ENCODE results near the gene FAM237B. TPM values are rescaled to one million over a fixed set of nuclear protein-coding genes. Genes with fewer than 3 reads are reported as not detected.

Gene FAM237B
- polyA plus RNA-seq, 2 of the 4 experiments (the other 2 are of a cell fraction): not detected

DNA sequence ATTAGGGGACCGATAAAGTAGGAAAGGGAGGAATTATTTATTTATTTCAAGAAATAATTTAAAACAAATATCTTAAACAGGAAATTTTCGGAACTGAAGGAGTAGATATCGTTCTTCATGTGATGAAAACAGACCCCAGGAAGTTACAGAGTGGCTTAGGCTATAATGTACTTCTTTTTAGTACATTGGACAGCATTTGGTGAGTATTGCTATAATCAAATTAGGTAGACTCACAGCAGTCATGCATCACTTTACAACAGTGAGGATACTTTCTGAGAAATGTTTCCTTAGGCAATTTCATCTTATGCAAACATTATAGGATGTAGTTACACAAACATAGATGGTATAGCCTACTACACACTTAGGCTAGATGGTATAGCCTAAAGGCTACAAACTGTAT lies 33.0 kb downstream of the FAM237B start:
- ChIA-PET CTCF (no interaction called here), POLR2A (no interaction called here)
- TF ChIP-seq, protein P1, sequence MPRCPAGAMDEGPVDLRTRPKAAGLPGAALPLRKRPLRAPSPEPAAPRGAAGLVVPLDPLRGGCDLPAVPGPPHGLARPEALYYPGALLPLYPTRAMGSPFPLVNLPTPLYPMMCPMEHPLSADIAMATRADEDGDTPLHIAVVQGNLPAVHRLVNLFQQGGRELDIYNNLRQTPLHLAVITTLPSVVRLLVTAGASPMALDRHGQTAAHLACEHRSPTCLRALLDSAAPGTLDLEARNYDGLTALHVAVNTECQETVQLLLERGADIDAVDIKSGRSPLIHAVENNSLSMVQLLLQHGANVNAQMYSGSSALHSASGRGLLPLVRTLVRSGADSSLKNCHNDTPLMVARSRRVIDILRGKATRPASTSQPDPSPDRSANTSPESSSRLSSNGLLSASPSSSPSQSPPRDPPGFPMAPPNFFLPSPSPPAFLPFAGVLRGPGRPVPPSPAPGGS (IDR thresholded peaks at IDR 0.05): no peak
- TF ChIP-seq EP300 (IDR thresholded peaks at IDR 0.05): no peak
- TF ChIP-seq HDAC2 (IDR thresholded peaks at IDR 0.05): no peak
- TF ChIP-seq MYC (IDR thresholded peaks at IDR 0.05; ENCODE audit: borderline replicate concordance, low read length): no peak
- no peak for TF ChIP-seq ZNF302 (CRISPR knock-in tag; IDR thresholded peaks at IDR 0.05)
- no peak for TF ChIP-seq MAFK (IDR thresholded peaks at IDR 0.05; ENCODE audit: partially characterized antibody)
- TF ChIP-seq RFX5 (IDR thresholded peaks at IDR 0.05): no peak
- TF ChIP-seq HOXB13 (CRISPR knock-in tag; IDR thresholded peaks at IDR 0.05; ENCODE audit: low read depth): no peak
- no peak for TF ChIP-seq NR3C1 (IDR thresholded peaks at IDR 0.05)
- no peak for TF ChIP-seq GATA3 (IDR thresholded peaks at IDR 0.05; ENCODE audit: borderline replicate concordance)
- TF ChIP-seq CHD4 (IDR thresholded peaks at IDR 0.05; ENCODE audit: borderline replicate concordance): no peak
- TF ChIP-seq TFCP2L1 (CRISPR knock-in tag; IDR thresholded peaks at IDR 0.05): no peak
- Histone ChIP-seq H3K9me3 (no peaks in the 10 kb centered on the region), H3K4me3 (no peak overlapping the region), H3K27ac (no peak overlapping the region), H3K4me2 (no peak overlapping the region), H3K4me1 (no peaks in the 10 kb centered on the region)
- DNase-seq (ENCODE audit: low read depth in 1 of 2, low spot score in 1 of 2) (no peak), ATAC-seq (no peak), FAIRE-seq (peak; percentile 23)
- WGBS (ENCODE audit: missing lambda C conversion rate): 66% methylated on average over 3 of the region's 3 CpGs

DNA sequence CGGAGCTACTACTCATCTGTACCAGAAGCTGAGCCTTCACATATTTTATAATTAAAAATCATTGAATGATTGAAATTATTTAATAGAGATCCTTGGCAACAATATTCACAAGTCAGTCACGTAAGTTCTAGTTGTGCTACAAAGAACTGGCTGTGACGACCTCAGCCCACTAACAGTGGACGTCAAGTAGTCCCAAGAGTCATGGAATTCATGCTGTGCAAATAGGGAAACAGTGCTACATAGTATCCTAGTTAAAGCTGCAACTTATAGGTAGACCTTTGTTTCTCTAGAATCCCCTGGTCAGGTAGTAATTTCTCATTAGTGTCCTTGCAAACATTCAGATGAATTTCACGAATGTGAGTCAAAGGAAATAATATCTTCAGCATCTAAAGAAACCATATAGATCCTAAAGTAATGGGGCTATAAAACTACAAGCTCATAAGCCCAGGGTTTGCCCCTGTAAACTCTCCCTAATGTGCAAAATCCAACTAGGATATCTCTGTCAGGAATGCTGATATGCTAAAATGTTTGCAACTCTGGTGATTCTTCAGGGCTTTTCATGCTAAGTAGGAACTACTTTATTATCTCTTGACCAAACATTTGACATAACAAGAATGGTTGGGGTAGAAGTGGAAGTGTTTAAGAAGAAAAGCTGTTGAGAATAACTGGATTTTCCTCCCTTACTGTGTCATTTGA lies 44.9 kb downstream of the FAM237B start:
- no peak for DNase-seq (ENCODE audit: low read depth in 1 of 2, low spot score in 1 of 2)
- ChIA-PET POLR2A (no interaction called here), CTCF (interaction anchor here (1.1 to 3.0 kb wide), 4 partner anchors 39 to 152 kb away, joined by 3 to 14 read pairs (median 4); partner anchors contain the start of genes STEAP1 and STEAP2)
- no peaks in the 10 kb centered on the region for H3K4me1 ChIP-seq
- no peak for ATAC-seq
- H3K9me3 ChIP-seq: no peaks in the 10 kb centered on the region
- H3K4me2 ChIP-seq: no peak overlapping the region
- 63% methylated on average over 5 of the region's 5 CpGs for WGBS (ENCODE audit: missing lambda C conversion rate)
- TF ChIP-seq, protein P2, sequence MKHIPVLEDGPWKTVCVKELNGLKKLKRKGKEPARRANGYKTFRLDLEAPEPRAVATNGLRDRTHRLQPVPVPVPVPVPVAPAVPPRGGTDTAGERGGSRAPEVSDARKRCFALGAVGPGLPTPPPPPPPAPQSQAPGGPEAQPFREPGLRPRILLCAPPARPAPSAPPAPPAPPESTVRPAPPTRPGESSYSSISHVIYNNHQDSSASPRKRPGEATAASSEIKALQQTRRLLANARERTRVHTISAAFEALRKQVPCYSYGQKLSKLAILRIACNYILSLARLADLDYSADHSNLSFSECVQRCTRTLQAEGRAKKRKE (CRISPR knock-in tag; IDR thresholded peaks at IDR 0.05; ENCODE audit: low read depth): no peak
- TF ChIP-seq POLR2A (IDR thresholded peaks at IDR 0.05; ENCODE audit: low read length) (no peak), HOXB13 (CRISPR knock-in tag; IDR thresholded peaks at IDR 0.05; ENCODE audit: low read depth) (no peak)
- no peak for FAIRE-seq
- H3K27ac ChIP-seq: no peak overlapping the region
- no peak overlapping the region for H3K4me3 ChIP-seq

DNA sequence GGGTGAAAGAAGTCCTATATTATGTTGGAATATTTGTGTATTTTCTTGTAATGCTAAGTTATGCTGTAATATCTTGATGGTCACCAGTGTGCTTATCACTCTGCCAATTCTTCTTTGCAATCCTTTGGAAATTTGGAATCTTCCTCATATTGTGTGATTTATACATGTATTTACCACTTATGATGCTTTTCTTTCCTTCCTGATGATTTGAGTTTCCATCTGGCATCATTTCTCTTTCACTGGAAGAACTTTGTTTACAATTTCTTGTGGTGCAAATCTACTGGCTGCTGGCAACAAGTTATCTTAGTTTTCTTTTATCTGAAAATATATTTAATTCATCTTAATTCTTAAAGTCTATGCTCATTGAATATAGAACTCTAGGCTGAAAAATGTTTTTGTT lies 46.9 kb downstream of the FAM237B start:
- DNase-seq (ENCODE audit: low read depth in 1 of 2, low spot score in 1 of 2) (no peak), ATAC-seq (no peak), FAIRE-seq (no peak)
- ChIA-PET CTCF (interaction anchor here (1.1 kb wide), 1 partner anchor 120 kb away, joined by 3 read pairs; the partner anchor contains the start of gene STEAP1), POLR2A (no interaction called here)
- TF ChIP-seq, protein P3, sequence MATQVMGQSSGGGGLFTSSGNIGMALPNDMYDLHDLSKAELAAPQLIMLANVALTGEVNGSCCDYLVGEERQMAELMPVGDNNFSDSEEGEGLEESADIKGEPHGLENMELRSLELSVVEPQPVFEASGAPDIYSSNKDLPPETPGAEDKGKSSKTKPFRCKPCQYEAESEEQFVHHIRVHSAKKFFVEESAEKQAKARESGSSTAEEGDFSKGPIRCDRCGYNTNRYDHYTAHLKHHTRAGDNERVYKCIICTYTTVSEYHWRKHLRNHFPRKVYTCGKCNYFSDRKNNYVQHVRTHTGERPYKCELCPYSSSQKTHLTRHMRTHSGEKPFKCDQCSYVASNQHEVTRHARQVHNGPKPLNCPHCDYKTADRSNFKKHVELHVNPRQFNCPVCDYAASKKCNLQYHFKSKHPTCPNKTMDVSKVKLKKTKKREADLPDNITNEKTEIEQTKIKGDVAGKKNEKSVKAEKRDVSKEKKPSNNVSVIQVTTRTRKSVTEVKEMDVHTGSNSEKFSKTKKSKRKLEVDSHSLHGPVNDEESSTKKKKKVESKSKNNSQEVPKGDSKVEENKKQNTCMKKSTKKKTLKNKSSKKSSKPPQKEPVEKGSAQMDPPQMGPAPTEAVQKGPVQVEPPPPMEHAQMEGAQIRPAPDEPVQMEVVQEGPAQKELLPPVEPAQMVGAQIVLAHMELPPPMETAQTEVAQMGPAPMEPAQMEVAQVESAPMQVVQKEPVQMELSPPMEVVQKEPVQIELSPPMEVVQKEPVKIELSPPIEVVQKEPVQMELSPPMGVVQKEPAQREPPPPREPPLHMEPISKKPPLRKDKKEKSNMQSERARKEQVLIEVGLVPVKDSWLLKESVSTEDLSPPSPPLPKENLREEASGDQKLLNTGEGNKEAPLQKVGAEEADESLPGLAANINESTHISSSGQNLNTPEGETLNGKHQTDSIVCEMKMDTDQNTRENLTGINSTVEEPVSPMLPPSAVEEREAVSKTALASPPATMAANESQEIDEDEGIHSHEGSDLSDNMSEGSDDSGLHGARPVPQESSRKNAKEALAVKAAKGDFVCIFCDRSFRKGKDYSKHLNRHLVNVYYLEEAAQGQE (IDR thresholded peaks at IDR 0.05): no peak
- TF ChIP-seq, protein P4, sequence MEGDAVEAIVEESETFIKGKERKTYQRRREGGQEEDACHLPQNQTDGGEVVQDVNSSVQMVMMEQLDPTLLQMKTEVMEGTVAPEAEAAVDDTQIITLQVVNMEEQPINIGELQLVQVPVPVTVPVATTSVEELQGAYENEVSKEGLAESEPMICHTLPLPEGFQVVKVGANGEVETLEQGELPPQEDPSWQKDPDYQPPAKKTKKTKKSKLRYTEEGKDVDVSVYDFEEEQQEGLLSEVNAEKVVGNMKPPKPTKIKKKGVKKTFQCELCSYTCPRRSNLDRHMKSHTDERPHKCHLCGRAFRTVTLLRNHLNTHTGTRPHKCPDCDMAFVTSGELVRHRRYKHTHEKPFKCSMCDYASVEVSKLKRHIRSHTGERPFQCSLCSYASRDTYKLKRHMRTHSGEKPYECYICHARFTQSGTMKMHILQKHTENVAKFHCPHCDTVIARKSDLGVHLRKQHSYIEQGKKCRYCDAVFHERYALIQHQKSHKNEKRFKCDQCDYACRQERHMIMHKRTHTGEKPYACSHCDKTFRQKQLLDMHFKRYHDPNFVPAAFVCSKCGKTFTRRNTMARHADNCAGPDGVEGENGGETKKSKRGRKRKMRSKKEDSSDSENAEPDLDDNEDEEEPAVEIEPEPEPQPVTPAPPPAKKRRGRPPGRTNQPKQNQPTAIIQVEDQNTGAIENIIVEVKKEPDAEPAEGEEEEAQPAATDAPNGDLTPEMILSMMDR (IDR thresholded peaks at IDR 0.05): no peak
- TF ChIP-seq FOSL2 (IDR thresholded peaks at IDR 0.05): no peak
- TF ChIP-seq FOSL2 (CRISPR knock-in tag; IDR thresholded peaks at IDR 0.05): no peak
- no peak for TF ChIP-seq EHMT2 (IDR thresholded peaks at IDR 0.05; ENCODE audit: low read depth)
- no peak for TF ChIP-seq RFX5 (IDR thresholded peaks at IDR 0.05)
- TF ChIP-seq, protein P5, sequence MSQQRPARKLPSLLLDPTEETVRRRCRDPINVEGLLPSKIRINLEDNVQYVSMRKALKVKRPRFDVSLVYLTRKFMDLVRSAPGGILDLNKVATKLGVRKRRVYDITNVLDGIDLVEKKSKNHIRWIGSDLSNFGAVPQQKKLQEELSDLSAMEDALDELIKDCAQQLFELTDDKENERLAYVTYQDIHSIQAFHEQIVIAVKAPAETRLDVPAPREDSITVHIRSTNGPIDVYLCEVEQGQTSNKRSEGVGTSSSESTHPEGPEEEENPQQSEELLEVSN (IDR thresholded peaks at IDR 0.05; ENCODE audit: borderline replicate concordance, low read depth): no peak
- TF ChIP-seq MYC (IDR thresholded peaks at IDR 0.05; ENCODE audit: borderline replicate concordance, low read length): no peak
- TF ChIP-seq POLR2A (IDR thresholded peaks at IDR 0.05; ENCODE audit: low read length): no peak
- TF ChIP-seq, protein P1 (IDR thresholded peaks at IDR 0.05): no peak
- TF ChIP-seq MAZ (IDR thresholded peaks at IDR 0.05; ENCODE audit: borderline replicate concordance, low read depth, low read length): no peak
- TF ChIP-seq SMC3 (IDR thresholded peaks at IDR 0.05): no peak
- TF ChIP-seq HOXA7 (CRISPR knock-in tag; IDR thresholded peaks at IDR 0.05): no peak
- no peaks in the 10 kb centered on the region for H3K9me3 ChIP-seq
- no peak overlapping the region for H3K27ac ChIP-seq
- no peak overlapping the region for H3K4me2 ChIP-seq
- H3K4me3 ChIP-seq: no peak overlapping the region
- no peaks in the 10 kb centered on the region for H3K4me1 ChIP-seq
